Measurements from ENCODE around the gene GMPR2. TPM values are rescaled to one million over a fixed set of nuclear protein-coding genes. Genes with fewer than 3 reads are reported as not detected.
"Not testable (repeated sequence)": the region's sequence is repeated elsewhere in the genome, so short reads cannot be mapped to it uniquely, and the experiment has no call there.

Gene GMPR2
- total and polyA plus RNA-seq, 2 experiments from 2014 or later: 60.6 to 70.6 TPM

DNA sequence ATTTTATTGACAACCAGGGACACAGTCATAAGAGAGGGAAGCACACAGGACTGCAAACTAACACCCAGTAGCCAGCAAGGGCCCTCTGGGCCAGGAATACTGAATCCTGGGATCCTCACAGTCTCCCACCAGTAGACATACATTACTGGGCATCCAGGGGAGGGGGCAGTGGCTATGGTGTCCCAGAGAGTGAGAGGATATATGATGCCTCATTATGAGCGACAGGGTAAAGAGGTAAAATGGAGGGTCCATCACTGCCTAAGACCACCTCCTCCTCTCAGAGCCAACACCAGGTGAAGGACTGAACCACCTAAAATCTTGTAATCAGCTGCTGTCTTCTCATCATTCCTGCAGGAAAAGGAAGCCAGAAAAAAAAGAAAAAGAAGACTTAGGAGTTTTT, 15.9 kb upstream of the GMPR2 start:
- peaks cover 16% of the 10 kb centered on the region for H3K27me3 Mint-ChIP-seq (ENCODE audit: insufficient read depth, low read depth, poor library complexity)
- not testable (repeated sequence) for H3K4me3 Mint-ChIP-seq; H3K9me3 Mint-ChIP-seq; H3K9me2 ChIP-seq (ENCODE audit: insufficient read depth); H3K36me3 ChIP-seq (ENCODE audit: insufficient read depth); H2AFZ ChIP-seq; H3K4me2 ChIP-seq; H3K27me3 ChIP-seq (ENCODE audit: insufficient read depth); H3K4me3 ChIP-seq; DNase-seq (ENCODE audit: low spot score); ATAC-seq
- H3K27ac ChIP-seq (ENCODE audit: low read depth): peak overlapping the region; percentile 81
- peaks cover 28% of the 10 kb centered on the region for H3K79me2 ChIP-seq (replicated peaks; ENCODE audit: insufficient read depth)
- H3K4me1 Mint-ChIP-seq: peaks cover 19% of the 10 kb centered on the region
- peaks cover 21% of the 10 kb centered on the region for H4K20me1 ChIP-seq (replicated peaks; ENCODE audit: insufficient read depth)
- peaks cover 29% of the 10 kb centered on the region for H3F3A ChIP-seq (replicated peaks; ENCODE audit: low read depth)
- H3K27ac Mint-ChIP-seq: peak overlapping the region; percentile 39; the same call in 1 of the 2 replicates
- peaks cover 25% of the 10 kb centered on the region; the same call in 2 of the 3 replicates for H3K36me3 Mint-ChIP-seq (ENCODE audit: low read depth)
- H3K4me1 ChIP-seq (ENCODE audit: insufficient read depth): peaks cover 16% of the 10 kb centered on the region

DNA sequence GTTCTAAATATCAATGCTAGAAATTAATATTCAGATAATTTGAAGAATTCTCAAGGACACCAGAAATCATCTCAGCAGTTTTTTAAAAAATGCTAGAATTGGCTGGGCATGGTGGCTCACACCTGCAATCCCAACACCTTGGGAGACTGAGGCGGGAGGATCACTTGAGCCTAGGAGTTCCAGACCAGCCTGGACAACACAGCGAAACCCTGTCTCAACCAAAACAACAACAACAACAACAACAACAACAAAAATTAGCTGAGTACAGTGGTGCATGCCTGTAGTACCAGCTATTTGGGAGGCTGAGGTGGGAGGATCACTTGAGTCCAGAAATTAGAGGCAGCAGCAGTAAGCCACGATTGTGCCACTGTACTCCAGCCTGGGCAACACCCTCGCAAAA, 13.6 kb upstream of the GMPR2 start:
- no peaks in the 10 kb centered on the region for H3K9me2 ChIP-seq (ENCODE audit: insufficient read depth)
- H3K4me3 ChIP-seq: no peak overlapping the region
- H3F3A ChIP-seq (replicated peaks; ENCODE audit: low read depth): peaks cover 23% of the 10 kb centered on the region
- no peak overlapping the region for H2AFZ ChIP-seq
- no peak overlapping the region for H3K4me2 ChIP-seq
- H3K27ac ChIP-seq (ENCODE audit: low read depth): no peak overlapping the region
- peaks cover 5% of the 10 kb centered on the region for H3K4me1 ChIP-seq (ENCODE audit: insufficient read depth)
- Mint-ChIP-seq H3K4me3 (no peak overlapping the region), H3K36me3 (ENCODE audit: low read depth) (peaks cover 11% of the 10 kb centered on the region; the same call in 2 of the 3 replicates), H3K9me3 (no peaks in the 10 kb centered on the region; the same call in 2 of the 3 replicates), H3K27me3 (ENCODE audit: insufficient read depth, low read depth, poor library complexity) (peaks cover 4% of the 10 kb centered on the region), H3K4me1 (peaks cover 11% of the 10 kb centered on the region), H3K27ac (no peak overlapping the region)
- H3K27me3 ChIP-seq (ENCODE audit: insufficient read depth): no peaks in the 10 kb centered on the region
- DNase-seq (ENCODE audit: low spot score) (no peak), ATAC-seq (no peak)
- H3K36me3 ChIP-seq (ENCODE audit: insufficient read depth): no peaks in the 10 kb centered on the region
- H4K20me1 ChIP-seq (replicated peaks; ENCODE audit: insufficient read depth): peaks cover 22% of the 10 kb centered on the region
- TF ChIP-seq EZH2phosphoT487 (IDR thresholded peaks at IDR 0.05; ENCODE audit: unreplicated experiment) (no peak), ZNF331 (CRISPR knock-in tag; IDR thresholded peaks at IDR 0.05; ENCODE audit: low read depth) (no peak), POLR2AphosphoS5 (IDR thresholded peaks at IDR 0.05; ENCODE audit: low read depth) (no peak), CREB1 (CRISPR knock-in tag; IDR thresholded peaks at IDR 0.05; ENCODE audit: low read depth) (no peak), STAT1 (IDR thresholded peaks at IDR 0.05; ENCODE audit: unreplicated experiment) (no peak), ZNF114 (CRISPR knock-in tag; IDR thresholded peaks at IDR 0.05) (no peak)
- TF ChIP-seq, protein P1, sequence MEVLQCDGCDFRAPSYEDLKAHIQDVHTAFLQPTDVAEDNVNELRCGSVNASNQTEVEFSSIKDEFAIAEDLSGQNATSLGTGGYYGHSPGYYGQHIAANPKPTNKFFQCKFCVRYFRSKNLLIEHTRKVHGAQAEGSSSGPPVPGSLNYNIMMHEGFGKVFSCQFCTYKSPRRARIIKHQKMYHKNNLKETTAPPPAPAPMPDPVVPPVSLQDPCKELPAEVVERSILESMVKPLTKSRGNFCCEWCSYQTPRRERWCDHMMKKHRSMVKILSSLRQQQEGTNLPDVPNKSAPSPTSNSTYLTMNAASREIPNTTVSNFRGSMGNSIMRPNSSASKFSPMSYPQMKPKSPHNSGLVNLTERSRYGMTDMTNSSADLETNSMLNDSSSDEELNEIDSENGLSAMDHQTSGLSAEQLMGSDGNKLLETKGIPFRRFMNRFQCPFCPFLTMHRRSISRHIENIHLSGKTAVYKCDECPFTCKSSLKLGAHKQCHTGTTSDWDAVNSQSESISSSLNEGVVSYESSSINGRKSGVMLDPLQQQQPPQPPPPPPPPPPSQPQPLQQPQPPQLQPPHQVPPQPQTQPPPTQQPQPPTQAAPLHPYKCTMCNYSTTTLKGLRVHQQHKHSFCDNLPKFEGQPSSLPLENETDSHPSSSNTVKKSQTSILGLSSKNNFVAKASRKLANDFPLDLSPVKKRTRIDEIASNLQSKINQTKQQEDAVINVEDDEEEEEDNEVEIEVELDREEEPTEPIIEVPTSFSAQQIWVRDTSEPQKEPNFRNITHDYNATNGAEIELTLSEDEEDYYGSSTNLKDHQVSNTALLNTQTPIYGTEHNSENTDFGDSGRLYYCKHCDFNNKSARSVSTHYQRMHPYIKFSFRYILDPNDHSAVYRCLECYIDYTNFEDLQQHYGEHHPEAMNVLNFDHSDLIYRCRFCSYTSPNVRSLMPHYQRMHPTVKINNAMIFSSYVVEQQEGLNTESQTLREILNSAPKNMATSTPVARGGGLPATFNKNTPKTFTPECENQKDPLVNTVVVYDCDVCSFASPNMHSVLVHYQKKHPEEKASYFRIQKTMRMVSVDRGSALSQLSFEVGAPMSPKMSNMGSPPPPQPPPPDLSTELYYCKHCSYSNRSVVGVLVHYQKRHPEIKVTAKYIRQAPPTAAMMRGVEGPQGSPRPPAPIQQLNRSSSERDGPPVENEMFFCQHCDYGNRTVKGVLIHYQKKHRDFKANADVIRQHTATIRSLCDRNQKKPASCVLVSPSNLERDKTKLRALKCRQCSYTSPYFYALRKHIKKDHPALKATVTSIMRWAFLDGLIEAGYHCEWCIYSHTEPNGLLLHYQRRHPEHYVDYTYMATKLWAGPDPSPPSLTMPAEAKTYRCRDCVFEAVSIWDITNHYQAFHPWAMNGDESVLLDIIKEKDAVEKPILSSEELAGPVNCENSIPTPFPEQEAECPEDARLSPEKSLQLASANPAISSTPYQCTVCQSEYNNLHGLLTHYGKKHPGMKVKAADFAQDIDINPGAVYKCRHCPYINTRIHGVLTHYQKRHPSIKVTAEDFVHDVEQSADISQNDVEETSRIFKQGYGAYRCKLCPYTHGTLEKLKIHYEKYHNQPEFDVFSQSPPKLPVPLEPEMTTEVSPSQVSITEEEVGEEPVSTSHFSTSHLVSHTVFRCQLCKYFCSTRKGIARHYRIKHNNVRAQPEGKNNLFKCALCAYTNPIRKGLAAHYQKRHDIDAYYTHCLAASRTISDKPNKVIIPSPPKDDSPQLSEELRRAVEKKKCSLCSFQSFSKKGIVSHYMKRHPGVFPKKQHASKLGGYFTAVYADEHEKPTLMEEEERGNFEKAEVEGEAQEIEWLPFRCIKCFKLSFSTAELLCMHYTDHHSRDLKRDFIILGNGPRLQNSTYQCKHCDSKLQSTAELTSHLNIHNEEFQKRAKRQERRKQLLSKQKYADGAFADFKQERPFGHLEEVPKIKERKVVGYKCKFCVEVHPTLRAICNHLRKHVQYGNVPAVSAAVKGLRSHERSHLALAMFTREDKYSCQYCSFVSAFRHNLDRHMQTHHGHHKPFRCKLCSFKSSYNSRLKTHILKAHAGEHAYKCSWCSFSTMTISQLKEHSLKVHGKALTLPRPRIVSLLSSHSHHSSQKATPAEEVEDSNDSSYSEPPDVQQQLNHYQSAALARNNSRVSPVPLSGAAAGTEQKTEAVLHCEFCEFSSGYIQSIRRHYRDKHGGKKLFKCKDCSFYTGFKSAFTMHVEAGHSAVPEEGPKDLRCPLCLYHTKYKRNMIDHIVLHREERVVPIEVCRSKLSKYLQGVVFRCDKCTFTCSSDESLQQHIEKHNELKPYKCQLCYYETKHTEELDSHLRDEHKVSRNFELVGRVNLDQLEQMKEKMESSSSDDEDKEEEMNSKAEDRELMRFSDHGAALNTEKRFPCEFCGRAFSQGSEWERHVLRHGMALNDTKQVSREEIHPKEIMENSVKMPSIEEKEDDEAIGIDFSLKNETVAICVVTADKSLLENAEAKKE (CRISPR knock-in tag; IDR thresholded peaks at IDR 0.05): no peak
- TF ChIP-seq, protein P2, sequence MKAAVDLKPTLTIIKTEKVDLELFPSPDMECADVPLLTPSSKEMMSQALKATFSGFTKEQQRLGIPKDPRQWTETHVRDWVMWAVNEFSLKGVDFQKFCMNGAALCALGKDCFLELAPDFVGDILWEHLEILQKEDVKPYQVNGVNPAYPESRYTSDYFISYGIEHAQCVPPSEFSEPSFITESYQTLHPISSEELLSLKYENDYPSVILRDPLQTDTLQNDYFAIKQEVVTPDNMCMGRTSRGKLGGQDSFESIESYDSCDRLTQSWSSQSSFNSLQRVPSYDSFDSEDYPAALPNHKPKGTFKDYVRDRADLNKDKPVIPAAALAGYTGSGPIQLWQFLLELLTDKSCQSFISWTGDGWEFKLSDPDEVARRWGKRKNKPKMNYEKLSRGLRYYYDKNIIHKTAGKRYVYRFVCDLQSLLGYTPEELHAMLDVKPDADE (IDR thresholded peaks at IDR 0.05): no peak
- TF ChIP-seq, protein P3, sequence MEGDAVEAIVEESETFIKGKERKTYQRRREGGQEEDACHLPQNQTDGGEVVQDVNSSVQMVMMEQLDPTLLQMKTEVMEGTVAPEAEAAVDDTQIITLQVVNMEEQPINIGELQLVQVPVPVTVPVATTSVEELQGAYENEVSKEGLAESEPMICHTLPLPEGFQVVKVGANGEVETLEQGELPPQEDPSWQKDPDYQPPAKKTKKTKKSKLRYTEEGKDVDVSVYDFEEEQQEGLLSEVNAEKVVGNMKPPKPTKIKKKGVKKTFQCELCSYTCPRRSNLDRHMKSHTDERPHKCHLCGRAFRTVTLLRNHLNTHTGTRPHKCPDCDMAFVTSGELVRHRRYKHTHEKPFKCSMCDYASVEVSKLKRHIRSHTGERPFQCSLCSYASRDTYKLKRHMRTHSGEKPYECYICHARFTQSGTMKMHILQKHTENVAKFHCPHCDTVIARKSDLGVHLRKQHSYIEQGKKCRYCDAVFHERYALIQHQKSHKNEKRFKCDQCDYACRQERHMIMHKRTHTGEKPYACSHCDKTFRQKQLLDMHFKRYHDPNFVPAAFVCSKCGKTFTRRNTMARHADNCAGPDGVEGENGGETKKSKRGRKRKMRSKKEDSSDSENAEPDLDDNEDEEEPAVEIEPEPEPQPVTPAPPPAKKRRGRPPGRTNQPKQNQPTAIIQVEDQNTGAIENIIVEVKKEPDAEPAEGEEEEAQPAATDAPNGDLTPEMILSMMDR (conservative IDR thresholded peaks at IDR 0.05; ENCODE audit: low read depth in 2 of 2): no peak
- TF ChIP-seq, protein P4, sequence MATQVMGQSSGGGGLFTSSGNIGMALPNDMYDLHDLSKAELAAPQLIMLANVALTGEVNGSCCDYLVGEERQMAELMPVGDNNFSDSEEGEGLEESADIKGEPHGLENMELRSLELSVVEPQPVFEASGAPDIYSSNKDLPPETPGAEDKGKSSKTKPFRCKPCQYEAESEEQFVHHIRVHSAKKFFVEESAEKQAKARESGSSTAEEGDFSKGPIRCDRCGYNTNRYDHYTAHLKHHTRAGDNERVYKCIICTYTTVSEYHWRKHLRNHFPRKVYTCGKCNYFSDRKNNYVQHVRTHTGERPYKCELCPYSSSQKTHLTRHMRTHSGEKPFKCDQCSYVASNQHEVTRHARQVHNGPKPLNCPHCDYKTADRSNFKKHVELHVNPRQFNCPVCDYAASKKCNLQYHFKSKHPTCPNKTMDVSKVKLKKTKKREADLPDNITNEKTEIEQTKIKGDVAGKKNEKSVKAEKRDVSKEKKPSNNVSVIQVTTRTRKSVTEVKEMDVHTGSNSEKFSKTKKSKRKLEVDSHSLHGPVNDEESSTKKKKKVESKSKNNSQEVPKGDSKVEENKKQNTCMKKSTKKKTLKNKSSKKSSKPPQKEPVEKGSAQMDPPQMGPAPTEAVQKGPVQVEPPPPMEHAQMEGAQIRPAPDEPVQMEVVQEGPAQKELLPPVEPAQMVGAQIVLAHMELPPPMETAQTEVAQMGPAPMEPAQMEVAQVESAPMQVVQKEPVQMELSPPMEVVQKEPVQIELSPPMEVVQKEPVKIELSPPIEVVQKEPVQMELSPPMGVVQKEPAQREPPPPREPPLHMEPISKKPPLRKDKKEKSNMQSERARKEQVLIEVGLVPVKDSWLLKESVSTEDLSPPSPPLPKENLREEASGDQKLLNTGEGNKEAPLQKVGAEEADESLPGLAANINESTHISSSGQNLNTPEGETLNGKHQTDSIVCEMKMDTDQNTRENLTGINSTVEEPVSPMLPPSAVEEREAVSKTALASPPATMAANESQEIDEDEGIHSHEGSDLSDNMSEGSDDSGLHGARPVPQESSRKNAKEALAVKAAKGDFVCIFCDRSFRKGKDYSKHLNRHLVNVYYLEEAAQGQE (IDR thresholded peaks at IDR 0.05; ENCODE audit: unreplicated experiment): no peak
- peaks cover 50% of the 10 kb centered on the region for H3K79me2 ChIP-seq (replicated peaks; ENCODE audit: insufficient read depth)
